GM19099 (cell line): ENCODE data around the gene CRYBG2.

Experiments
- POLR2A ChIP-seq: IDR thresholded peaks from 3 replicates; pipeline ENCODE4 v1.6.1; 2011; ENCODE audit warnings: low read depth; ENCODE audit not compliant: insufficient read length; ENCODE audit errors: extremely low read depth

CRYBG2 gene, protein sequence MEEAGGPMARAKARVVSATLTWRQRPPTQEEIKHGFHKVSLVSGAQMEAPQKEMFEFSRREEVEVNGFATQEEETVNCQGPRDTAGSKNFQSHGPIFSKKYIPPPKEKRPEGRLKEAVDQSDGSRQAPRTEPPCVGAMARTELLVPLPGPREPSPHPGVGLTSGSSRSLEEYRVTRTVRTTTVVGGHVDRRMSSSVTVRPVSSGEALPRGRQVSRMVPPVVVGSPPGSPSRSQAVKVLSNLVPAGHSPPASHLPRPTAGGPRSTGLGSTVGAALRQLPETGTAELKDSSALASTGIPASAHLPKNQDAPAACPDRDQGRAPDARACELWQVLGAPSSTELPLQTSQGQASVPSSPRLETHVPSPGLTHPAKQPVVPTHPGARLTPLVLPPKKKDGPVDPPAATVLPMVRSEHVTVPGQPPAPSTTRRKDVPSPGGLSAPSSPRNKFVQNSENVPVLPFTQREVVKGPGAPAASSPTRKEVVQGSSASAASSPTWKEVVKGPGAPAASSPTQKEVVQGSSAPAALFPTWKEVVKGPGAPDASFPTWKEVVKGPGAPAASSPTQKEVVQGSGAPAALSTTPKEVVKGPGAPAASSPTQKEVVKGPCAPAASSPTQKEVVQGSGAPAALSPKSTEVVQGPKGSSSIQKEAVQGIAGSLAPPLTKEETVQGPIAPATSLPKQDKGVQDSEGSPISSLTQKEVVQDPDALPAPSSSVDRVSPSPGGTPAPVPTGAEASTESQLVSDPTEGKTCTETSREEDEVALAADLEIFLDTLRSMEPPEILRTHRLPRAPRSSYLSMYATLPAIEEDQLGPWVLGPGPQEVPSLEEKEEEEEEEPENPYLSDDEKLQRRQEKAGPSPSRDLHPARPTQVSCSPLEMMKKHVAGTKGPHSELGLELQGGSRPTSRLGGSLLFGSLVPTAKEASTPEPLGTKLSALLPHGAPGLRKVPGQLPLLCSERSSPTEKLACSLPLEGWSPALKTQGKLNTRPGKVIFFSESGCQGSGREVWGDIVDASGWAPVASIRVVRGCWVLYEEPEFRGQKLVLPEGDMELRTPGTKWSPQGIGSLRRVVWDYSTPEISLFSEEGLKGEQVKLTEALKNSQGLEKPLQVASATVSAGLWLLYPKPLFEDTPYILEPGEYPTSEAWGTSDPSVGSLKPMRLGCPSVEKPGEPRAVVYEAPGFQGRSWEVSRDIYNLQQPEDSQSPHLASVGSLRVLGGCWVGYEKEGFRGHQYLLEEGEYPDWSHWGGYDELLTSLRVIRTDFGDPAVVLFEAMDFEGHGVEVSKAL (N-terminal part only)

DNA sequence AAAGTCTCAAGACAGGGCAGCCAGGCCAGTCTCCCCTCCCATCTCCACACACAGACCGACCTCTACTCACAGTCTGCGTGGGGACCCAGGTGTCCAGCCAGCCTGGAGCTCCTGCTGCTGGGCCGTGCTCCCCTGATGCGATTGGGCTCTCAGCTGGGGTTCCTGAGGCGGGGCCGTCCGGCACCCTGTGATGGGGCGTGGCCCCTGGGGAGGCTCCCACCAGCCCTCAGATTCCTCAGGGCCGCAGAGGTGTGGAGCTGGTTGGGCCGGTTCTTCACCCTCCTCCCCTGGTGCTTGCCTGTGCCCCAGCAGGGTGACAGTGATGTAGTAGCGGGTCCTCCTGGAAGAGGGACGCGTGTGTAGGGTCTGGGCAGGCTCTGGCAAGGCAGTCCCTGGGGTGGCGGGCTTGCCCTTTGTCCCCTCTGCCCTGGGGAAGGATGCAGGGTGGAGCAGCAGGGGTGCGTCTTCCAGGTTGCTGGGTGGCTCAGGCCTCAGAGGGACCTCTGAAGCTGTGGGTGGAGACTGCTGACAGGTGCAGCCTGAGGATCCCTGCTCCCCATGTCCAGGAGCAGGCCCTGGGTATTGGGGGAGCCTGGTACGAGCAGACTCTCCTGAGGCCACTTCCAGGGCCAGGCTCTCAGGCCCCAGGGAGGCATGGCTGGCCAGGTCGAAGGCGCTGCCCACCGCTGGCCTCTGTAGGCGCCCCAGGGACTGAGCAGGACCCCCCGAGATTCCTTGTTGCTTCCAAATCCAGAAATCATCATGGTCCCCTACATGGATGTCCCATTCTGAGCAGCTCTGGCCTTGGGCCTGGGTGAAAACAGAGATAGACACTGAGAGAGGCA is at the start of gene CRYBG2:
Gene CRYBG2 (minus strand): TSS at position 155 of the 845 bp plus-strand sequence. CDS start 7,473 bp downstream, outside the sequence.
- TF ChIP-seq POLR2A = no peak

DNA sequence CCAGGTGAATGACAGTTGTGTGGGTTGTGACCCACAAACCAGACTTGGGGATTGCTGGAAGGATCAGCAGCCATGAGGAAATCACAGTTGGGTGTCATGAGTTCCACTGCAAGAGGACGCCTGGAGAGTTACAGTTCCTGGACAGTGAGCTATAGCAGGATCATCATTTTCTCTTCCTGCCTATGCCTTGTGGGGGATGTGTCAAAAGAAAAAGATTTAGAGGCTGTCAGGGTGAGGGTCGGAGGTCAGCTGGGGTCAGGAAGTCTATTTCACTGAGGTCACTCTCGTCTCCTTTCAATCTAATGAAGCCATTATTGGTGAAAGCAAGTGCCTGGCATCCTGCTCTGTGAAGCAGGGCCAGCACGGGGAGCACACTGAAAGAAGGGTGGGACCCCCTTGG is 49.7 kb upstream of the CRYBG2 start:
- no peak for TF ChIP-seq POLR2A

DNA sequence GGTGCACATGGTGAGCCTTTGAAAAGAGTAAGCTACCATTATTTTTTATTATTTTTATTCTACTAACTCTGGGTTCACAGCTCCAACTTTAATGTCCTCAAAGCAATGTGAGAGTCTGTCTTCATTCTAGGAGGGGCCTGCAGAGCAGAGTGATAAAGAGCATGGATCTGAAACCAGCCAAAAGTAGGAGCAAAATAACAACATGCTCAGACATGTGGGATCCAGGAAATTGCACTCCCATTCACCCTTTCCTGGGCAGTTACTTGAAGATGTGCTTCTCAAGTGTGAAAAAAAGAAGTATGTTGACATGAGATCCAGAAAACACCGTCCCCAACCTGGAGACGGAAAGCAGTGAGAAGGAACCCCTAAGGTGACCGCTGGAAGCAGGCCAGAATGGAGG is 48.0 kb upstream of the CRYBG2 start:
- TF ChIP-seq POLR2A = no peak

DNA sequence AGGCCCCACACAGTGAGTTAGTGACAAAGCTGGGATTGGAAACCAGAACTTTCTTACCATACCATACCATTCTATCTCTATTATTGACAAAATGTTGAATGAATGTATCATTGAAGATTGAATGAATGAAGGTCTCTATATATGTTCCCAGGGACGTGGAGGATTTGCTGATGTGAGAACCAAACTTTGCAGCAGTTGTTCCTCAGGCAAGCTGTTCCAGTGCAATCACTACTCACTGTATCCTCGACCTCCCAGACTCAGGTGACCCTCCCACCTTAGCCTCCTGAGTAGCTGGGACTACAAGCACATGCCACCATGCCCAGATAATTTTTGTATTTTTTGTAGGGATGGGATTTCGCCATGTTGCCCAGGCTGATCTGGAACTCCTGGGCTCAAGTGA is 45.1 kb upstream of the CRYBG2 start:
- TF ChIP-seq POLR2A = no peak

DNA sequence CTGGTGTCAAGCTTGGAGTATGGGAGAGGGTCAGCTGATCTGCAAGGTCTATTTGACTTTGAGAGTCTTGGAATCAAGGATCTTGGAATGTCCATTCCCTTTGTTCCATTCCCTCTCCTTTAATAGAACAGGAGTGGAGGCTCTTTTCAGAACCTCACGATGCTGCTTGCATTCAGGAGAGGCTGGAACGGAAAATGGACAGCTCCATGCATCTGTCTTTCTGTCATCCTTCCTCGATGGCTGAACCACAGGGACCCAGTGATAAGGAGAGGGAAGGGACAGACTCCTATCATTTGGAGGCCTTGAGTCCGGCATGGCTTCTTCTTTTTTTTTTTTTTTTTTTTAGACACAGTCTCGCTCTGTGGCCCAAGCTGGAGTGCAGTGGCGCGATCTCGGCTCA is 41.8 kb upstream of the CRYBG2 start:
- no peak for TF ChIP-seq POLR2A

DNA sequence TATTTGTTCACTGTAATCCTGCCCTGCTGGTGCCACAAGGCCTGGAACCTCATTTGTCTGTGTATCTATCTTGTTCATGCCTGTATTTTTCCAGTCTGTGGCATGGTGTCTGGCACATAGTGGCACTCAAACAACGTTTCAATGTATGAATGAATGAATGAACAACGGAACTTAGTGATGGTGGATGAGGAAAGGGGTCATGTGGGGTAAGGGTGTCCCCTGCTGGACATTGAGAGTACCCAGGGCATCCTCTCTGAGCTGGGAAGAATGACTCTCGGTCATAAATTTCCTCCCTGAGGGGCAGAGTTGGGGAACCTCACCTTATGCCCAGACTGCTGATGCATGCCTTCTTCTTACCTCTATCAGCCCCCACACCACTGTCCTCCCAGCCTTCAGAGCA is 37.5 kb upstream of the CRYBG2 start:
- no peak for TF ChIP-seq POLR2A

DNA sequence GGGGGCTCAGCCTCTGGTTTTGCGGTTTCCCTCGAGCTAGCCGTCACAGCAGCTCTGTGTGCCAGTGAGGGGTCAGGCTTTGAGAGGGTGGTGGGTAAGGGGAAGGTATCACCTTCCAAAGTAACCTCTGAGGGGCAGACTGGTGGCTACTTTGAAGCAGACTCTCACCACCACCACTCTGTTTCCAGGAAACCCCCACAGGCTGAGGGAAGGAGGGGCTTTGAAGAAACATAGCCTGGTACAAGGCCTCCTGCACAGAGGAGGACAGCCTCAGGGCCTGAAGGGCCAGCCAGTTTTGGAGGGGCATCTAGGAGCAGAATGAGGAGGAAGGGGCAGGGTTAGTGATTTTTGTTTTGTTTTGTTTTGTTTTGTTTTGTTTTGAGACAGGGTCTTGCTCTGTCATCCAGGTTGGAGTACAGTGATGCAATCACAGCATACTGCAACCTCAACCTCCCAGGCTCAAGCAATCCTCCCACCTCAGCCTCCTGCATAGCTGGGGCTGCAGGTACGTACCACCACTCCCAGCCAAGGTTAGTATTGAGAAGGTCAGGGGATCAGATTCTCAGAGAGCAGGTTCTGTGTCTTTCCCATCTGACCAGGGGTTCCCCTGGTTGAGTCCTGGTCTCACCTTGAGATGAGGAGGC is 35.8 kb upstream of the CRYBG2 start:
- TF ChIP-seq POLR2A = no peak

DNA sequence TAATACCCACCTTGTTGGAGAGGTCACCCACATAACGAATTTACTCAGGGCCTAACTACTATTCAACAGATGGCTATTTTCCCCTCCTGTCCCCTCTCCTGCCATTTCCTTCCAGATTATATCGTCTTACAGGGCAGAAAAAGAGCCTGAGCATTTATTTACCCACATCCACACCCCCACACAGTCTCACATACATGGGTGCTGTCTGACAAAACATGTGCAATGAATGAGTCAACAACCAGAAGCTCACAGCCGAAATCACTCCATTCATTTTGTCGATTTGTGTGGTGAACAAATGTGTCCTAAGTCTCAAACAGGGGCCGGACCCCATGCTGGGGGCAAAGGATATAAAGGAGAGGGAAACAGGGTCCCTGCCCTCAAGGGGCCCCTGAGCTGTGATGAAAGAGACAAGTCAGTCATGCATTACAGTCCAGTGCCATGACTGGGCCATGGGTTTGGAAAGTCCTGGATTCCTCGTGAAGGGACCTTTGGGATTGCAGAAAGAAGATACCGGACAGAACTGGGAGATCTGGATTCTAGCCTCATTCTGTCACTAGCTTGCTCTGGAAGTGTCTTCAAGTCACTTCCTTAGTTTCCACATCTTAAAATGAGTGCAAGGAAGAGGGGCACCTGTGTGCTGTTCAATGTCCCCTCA is 35.0 kb upstream of the CRYBG2 start:
- TF ChIP-seq POLR2A = no peak

DNA sequence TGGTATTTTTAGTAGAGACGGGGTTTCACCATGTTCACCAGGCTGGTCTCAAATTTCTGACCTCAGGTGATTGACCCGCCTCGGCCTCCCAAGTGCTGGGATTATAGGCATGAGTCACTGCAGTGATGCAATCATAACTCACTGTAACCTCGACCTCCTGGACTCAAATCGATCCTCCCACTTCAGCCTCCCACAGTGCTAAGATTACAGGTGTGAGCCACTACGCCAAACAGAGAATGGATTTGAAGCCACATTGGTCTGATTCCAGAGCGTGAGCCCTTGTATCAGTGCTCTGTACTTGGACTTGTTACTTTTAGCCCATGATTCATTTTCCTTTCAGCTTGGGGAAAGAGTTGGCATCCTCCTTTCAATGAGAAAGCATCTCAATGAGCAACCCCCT is 33.5 kb upstream of the CRYBG2 start:
- TF ChIP-seq POLR2A = no peak

DNA sequence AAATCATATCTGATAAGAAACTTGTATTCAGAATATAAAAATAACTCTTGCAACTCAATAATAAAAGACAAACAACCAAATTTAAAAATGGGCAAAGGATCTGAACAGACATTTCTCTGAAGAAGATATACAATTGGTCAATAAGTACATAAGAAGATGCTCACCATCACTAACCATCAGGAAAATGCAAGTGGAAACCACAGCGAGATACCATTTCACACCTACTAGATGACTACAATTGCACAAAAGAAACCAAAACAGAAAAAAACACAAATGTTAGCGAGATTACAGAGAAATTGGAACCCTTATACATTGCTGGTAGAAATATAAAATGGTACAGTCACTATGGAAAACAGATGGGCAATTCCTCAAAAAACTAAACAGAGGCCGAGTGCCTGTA is 30.1 kb upstream of the CRYBG2 start:
- no peak for TF ChIP-seq POLR2A

DNA sequence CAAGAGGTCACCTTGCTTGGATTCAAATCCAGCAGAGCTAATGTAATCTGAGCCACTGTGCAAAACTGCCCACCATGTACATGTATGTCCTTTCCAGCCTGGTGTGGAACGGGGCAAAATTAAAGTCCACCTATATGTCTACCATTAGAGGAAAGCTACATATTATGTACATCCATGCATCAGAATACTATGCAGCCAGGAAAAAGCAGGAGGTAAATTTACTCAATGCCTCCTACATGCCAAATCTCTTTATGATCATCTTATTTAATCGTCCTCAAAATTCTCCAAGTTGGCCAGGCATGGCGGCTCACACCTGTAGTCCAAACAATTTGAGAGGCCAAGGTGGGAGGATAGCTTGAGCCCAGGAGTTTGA is 24.9 kb upstream of the CRYBG2 start:
- no peak for TF ChIP-seq POLR2A

DNA sequence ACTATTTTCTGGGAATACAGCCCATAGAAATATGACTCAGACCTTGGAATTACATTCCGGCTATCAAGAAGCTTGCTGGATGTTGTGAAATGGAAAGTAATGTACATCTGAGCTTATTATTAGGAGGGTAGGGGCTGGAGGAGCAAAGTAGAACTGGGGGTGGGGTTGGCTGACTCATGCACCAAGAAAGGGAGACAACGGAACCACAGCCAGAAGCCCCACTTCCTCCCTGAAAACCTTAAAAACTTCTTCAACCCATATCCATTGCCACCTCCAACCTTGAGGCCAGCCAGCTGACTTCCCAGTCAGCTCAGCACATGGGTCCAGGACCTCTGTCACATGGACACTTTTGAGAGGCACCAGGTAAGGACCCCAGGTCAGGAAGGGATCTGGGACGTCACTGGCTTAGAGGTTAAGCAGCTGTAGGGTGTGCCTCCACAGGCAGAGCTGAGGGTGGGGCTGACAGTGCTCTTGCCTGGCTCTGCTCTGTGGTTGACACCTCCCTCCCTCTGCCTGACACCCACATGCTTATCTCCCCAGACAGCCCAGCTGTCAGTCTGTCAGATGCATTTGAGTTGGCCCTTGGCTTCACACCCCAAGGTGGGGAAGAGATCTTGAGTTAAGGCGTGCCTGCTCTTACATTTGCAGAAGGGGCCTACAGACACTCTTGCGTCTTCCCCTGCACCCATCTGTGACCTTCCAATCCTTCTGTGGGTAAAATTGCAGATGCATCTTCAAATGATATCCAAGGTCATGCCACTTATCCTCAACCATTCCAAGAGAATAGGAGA is 24.4 kb upstream of the CRYBG2 start:
- no peak for TF ChIP-seq POLR2A

DNA sequence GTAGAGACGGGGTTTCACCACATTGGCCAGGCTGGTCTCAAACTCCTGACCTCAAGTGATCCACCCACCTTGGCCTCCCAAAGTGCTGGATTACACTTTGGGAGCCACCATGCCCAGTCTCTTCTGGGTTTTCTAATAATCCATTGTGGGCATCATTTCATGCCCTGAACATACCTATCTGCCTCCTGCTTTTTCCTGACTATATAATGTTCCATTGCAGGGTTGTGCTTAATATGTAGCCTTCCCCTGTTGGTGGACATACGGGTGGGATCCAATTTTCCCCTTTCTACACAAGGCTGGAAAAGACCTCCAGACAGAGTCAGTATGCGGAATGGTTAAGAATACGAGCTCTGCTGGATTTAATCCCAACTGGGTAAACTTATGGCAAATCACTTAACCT is 22.1 kb upstream of the CRYBG2 start:
- TF ChIP-seq POLR2A = no peak
